ENCODE data around the gene ATP8B1.
A peak's percentile ranks its signal among the peaks of the same experiment; 100 is the strongest.

ATP8B1 gene

GRCh38 chr18:57715073-57715472, 88.0 kb downstream of the ATP8B1 start:
- no peak for DNase-seq

GRCh38 chr18:57710226-57710625, 92.9 kb downstream of the ATP8B1 start:
- DNase-seq: no peak

DNA sequence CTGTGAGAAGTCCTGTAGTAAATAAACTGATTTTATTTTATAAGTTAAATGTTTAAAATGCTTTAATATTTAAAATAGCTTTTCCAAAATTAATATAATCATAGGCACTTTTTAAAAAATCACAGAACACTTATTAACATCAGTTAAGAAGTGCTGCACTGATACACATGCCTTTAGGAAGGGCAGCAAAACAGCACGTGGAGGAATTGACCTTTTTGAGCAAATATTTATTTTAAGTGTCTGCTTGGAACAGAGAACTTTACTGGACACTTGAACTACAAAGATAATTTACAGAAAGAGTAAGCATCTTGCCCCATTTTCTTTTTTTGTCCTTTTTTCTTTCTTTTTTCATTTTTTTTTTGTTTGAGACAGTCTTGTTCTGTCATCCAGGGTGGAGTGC, 93.8 kb downstream of the ATP8B1 start:
- no peak for DNase-seq

- DNase-seq: no peak
Measured at GRCh38 chr18:57708288-57708687, 94.8 kb downstream of the ATP8B1 start.

- DNase-seq: no peak
Measured at GRCh38 chr18:57705832-57706595, 97.1 kb downstream of the ATP8B1 start.

GRCh38 chr18:57705011-57705410, 98.1 kb downstream of the ATP8B1 start:
- DNase-seq: no peak

- DNase-seq: no peak
Measured at GRCh38 chr18:57698571-57699276, 104.4 kb downstream of the ATP8B1 start.

- DNase-seq: no peak
Measured at GRCh38 chr18:57697426-57697825, 105.7 kb downstream of the ATP8B1 start.

DNA sequence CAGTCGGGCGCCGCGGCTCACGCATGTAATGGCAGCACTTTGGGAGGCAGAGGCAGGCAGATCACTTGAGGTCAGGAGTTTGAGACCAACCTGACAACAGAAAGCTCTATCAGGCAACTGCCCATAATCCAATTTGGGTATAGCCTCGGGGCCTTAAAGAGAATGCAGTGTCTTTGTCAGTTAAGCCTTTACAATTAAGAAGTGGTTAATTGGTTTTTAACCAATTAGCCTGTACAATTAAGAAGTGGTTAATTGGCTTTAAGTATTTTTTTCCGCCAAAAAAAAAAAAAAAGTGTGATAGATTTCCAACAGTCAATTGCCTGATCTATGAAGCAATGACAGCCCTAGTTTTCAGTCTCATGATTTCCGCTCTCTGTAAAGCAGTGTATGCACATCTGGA, 106.8 kb downstream of the ATP8B1 start:
- DNase-seq: no peak

GRCh38 chr18:57691363-57691762, 111.8 kb downstream of the ATP8B1 start:
- DNase-seq: no peak

- DNase-seq: no peak
Measured at GRCh38 chr18:57687970-57688369, 115.1 kb downstream of the ATP8B1 start.

GRCh38 chr18:57683470-57683869, 119.6 kb downstream of the ATP8B1 start:
- DNase-seq: no peak

- no peak for DNase-seq
Measured at GRCh38 chr18:57677262-57678211, 125.6 kb downstream of the ATP8B1 start.

DNA sequence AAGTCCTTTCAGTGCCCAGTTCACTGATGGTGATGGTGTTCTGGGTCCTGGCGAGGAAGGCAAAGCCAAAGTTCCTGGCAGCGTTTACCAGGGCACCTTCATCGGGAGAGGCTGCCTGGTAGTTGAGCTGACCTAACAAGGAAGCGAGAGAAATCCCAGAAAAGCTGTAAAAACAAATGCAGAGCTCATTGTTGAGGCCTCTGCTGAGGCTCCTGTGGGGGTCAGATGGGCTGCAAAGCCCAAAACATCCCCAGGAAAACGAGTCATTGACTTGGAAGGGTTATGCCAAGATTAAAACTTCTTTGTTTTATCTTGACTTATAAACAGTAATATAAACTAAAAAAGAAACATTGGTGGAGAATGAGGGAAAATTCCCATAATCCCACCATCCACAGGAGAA, 128.2 kb downstream of the ATP8B1 start:
- DNase-seq: no peak

DNA sequence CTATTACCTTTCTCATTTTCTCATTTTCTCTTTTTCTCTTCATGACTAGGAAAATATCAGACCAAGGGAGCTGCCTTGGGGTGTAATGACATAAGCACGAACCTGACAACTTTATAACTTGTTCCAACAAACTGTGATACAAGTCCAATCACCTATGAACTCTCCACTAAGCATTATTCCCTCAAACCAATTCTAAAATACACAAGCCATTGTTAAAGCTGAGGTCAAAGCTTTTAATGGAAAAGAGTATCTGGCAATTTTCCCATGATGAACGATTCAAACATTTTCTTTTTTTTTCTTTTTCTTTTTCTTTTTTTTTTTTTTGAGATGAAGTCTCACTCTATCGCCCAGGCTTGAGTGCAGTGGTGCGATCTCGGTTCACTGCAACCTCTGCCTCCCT, 133.1 kb downstream of the ATP8B1 start:
- DNase-seq: no peak

GRCh38 chr18:57668021-57668420, 135.1 kb downstream of the ATP8B1 start:
- no peak for DNase-seq

GRCh38 chr18:57666818-57667497, 136.2 kb downstream of the ATP8B1 start:
- DNase-seq: peak in 1 of 2 donors; percentile 19

DNA sequence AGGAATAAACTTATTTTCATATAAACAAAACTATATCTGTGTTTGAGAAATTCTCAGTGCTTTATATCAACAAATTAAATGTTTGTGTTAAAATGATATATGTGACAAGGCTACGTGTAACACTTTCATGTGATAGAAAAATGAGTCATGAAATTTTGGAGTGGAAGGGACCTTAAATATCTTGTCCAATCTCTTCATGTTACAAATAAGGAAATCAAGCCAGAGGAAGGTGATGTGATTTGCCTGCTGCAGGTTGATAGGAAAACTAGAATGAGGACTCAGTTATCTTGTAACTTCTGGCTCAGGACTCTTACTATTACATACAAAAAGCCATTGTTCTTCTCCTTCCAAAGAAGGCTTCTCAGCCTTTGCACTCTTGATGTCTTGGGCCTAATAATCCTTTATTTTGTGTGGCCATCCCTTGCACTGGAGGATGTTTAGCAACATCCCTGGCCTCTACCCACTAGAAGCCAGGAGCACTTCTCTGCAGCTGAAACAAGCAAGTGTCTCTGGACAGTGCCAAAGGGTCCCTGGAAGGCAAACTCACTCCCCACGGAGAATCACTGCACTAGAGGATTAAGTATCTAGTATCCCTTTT, 138.4 kb downstream of the ATP8B1 start:
- no peak for DNase-seq

DNA sequence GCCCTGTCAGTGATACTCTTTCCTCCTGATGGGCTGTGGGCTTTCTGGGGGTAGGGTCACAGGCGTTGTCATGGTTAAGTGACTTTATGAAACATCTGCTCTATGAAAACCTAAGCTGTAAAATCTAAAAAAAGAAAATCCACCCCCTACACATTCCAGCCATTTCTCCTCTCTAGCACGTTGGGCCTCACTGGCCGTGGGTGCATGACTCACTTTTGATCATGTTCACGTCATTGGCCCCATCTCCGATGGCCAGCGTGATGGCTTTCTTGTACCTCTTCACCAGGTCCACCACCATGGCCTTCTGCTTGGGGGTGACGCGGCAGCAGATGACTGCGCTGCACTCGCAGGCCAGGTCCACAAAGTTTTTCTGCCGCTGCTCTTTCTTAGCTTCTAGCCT, 142.2 kb downstream of the ATP8B1 start:
- DNase-seq: no peak

GRCh38 chr18:57659460-57660102, 143.5 kb downstream of the ATP8B1 start:
- DNase-seq: no peak

DNA sequence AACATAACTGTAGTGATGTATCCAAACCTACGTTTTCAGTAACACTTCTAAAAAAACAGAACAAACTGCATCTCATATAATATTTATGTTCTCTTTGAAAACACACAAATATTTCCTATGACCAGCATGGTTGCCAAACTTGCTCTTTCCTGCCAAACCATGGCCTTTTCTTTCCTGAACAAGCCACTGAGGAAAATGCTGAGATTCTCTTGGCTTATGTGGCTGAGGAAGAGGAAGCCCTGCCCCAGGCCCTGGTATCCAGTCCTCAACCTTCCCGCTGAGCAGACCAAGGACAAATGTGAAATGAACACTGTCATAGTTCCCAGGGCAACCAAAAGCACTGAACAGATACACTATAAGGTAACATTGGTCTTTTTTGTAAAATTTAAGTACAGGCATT, 145.6 kb downstream of the ATP8B1 start:
- no peak for DNase-seq

GRCh38 chr18:57655740-57656139, 147.4 kb downstream of the ATP8B1 start:
- no peak for DNase-seq
